HCT116 (cell line): ENCODE data around the gene FAM83D. TPM values are rescaled to one million over a fixed set of nuclear protein-coding genes. Genes with fewer than 3 reads are reported as not detected.
"Not testable (repeated sequence)": the region's sequence is repeated elsewhere in the genome, so short reads cannot be mapped to it uniquely, and the experiment has no call there.

Experiments
- ATAC-seq: fragments of 200-7000 bp; cut with Tn5 transposase; 2 replicates; pipeline ENCODE4 v1.9.1; 2020; ENCODE audit warnings: mild to moderate bottlenecking, moderate library complexity
- BruUV-seq: library from RNA; stranded (reverse); fragments of 400-500 nt; replicated peaks from 2 replicates; lab custom pipeline; 2021; lab: Mats Ljungman, UMichigan
- CTCF ChIA-PET: fragments of 300-600 bp; sonication (Branson Sonifier 250); formaldehyde crosslinking; loops from one replicate; lab custom pipeline; 2021; ENCODE audit warnings: antibody characterized with exemption; lab: Charles Lee
- POLR2A ChIA-PET: fragments of 300-600, 350-600 bp; sonication (Branson Sonifier 250); formaldehyde crosslinking; loops from one replicate; lab custom pipeline; 2021; ENCODE audit warnings: antibody characterized with exemption; lab: Charles Lee
- RAD21 ChIA-PET, 2 experiments: fragments of 300-600 bp; sonication (Branson Sonifier 250); formaldehyde crosslinking; loops; one replicate each; lab custom pipeline; 2023; ENCODE audit warnings: low total read pairs in 2 of 2; ENCODE audit not compliant: uncharacterized antibody in 2 of 2, unreplicated experiment in 2 of 2, low non-redundant PET in 1 of 2; lab: Charles Lee
- DNase-seq: peaks from one replicate; pipeline ENCODE4 v3.0.0-alpha.2; 2010; ENCODE audit warnings: low read depth, low spot score
- H2AFZ ChIP-seq: fragments of 200-600 bp; shearing (Covaris generic), sonication (generic); 2 replicates; pipeline ENCODE4 v1.6.1; 2017; ENCODE audit warnings: low read depth, mixed run types, mixed read lengths, antibody characterized with exemption, low read length; ENCODE audit not compliant: poor library complexity, severe bottlenecking
- H3K27ac ChIP-seq: 2 replicates; pipeline ENCODE4 v1.5.1; 2012; ENCODE audit warnings: low read depth, low read length
- H3K27me3 ChIP-seq: fragments of 200-600 bp; sonication (generic); 2 replicates; pipeline ENCODE4 v1.6.1; 2016; ENCODE audit warnings: mixed run types, low read length, mixed read lengths; ENCODE audit not compliant: insufficient read depth
- H3K36me3 ChIP-seq, 2 experiments: fragments of 200-500 bp in 1 of 2; fragments of 200-600 bp in 1 of 2; sonication (Bioruptor generic) in 1 of 2; sonication (generic) in 1 of 2; 2 replicates each; pipeline versions ENCODE4 v1.5.1 to v1.6.1; 2014 to 2016; ENCODE audit warnings: low read length in 2 of 2, inconsistent platforms in 1 of 2, mixed read lengths in 1 of 2, mixed run types in 1 of 2; ENCODE audit not compliant: insufficient read depth in 2 of 2, control insufficient read depth in 1 of 2
- H3K4me1 ChIP-seq, 2 experiments: fragments of 200-600 bp in 1 of 2; sonication (generic) in 1 of 2; 2 replicates each; pipeline versions ENCODE4 v1.5.1 to v1.6.1; 2012 to 2017; ENCODE audit warnings: low read length in 2 of 2, inconsistent platforms in 1 of 2, mild to moderate bottlenecking in 1 of 2, mixed read lengths in 1 of 2, mixed run types in 1 of 2, moderate library complexity in 1 of 2; ENCODE audit not compliant: insufficient read depth in 2 of 2, control insufficient read depth in 1 of 2
- H3K4me2 ChIP-seq: fragments of 200-600 bp; sonication (generic); 2 replicates; pipeline ENCODE4 v1.6.1; 2017; ENCODE audit warnings: mixed run types, low read length, mixed read lengths
- H3K4me3 ChIP-seq, 2 experiments: fragments of 200-600 bp in 1 of 2; sonication (generic) in 1 of 2; replicated peaks in 1 of 2; 2 replicates each; pipeline ENCODE4 v1.5.1; 2011 to 2016; ENCODE audit warnings: low read length in 2 of 2, control low read depth in 1 of 2, low read depth in 1 of 2, mild to moderate bottlenecking in 1 of 2, mixed read lengths in 1 of 2, mixed run types in 1 of 2
- H3K79me2 ChIP-seq: fragments of 200-600 bp; sonication (generic); 2 replicates; pipeline ENCODE4 v1.6.1; 2017; ENCODE audit warnings: mild to moderate bottlenecking, mixed run types, low read length, moderate library complexity, mixed read lengths; ENCODE audit not compliant: insufficient read depth
- H3K9ac ChIP-seq: fragments of 200-600 bp; sonication (generic); 2 replicates; pipeline ENCODE4 v1.6.1; 2016; ENCODE audit warnings: low read length, mixed read lengths
- H3K9me2 ChIP-seq: fragments of 200-600 bp; sonication (generic), shearing (Covaris generic); 2 replicates; pipeline ENCODE4 v1.6.1; 2017; ENCODE audit warnings: mixed run types, mild to moderate bottlenecking, moderate library complexity; ENCODE audit not compliant: insufficient read depth
- H3K9me3 ChIP-seq, 2 experiments: fragments of 200-500 bp in 1 of 2; fragments of 200-600 bp in 1 of 2; sonication (Bioruptor generic) in 1 of 2; sonication (generic) in 1 of 2; 2 replicates each; pipeline ENCODE4 v1.6.1; 2014 to 2017; ENCODE audit warnings: low read length in 2 of 2, mixed read lengths in 2 of 2, inconsistent platforms in 1 of 2, low read depth in 1 of 2, mild to moderate bottlenecking in 1 of 2, mixed run types in 1 of 2, moderate library complexity in 1 of 2; ENCODE audit not compliant: control insufficient read depth in 1 of 2, insufficient read depth in 1 of 2
- H4K20me1 ChIP-seq: fragments of 200-600 bp; sonication (generic), shearing (Covaris generic); 2 replicates; pipeline ENCODE4 v1.6.1; 2017; ENCODE audit warnings: mixed run types, mild to moderate bottlenecking, moderate library complexity; ENCODE audit not compliant: insufficient read depth
- EGR1 ChIP-seq: IDR thresholded peaks from 2 replicates; pipeline ENCODE4 v1.6.1; 2012; ENCODE audit warnings: low read depth
- EZH2phosphoT487 ChIP-seq: fragments of 200-600 bp; IDR thresholded peaks from 2 replicates; pipeline ENCODE4 v1.6.1; 2018; ENCODE audit warnings: antibody characterized with exemption, borderline replicate concordance
- FOSL1 ChIP-seq: IDR thresholded peaks from 2 replicates; pipeline ENCODE4 v1.6.1; 2012; ENCODE audit warnings: low read depth
- JUND ChIP-seq: IDR thresholded peaks from 2 replicates; pipeline ENCODE4 v1.6.1; 2012
- POLR2A ChIP-seq: IDR thresholded peaks from 2 replicates; pipeline ENCODE4 v1.7.0; 2011; ENCODE audit warnings: borderline replicate concordance; ENCODE audit not compliant: insufficient read depth, insufficient read length; ENCODE audit errors: extremely low read depth
- POLR2AphosphoS5 ChIP-seq: IDR thresholded peaks from 2 replicates; pipeline ENCODE4 v1.6.1; 2011; ENCODE audit warnings: mild to moderate bottlenecking, low read depth, low read length, moderate library complexity
- RAD21 ChIP-seq: IDR thresholded peaks from 2 replicates; pipeline ENCODE4 v1.6.1; 2012; ENCODE audit warnings: low read depth, mild to moderate bottlenecking
- SRF ChIP-seq: IDR thresholded peaks from 2 replicates; pipeline ENCODE4 v1.6.1; 2012; ENCODE audit warnings: low read depth
- TCF7L2 ChIP-seq: IDR thresholded peaks from 2 replicates; pipeline ENCODE4 v1.7.0; 2011; ENCODE audit warnings: borderline replicate concordance, inconsistent platforms; ENCODE audit not compliant: insufficient read depth, insufficient read length; ENCODE audit errors: extremely low read depth
- YY1 ChIP-seq: IDR thresholded peaks from 2 replicates; pipeline ENCODE4 v1.6.1; 2011; ENCODE audit warnings: low read length, low read depth, moderate library complexity, mild to moderate bottlenecking; ENCODE audit not compliant: insufficient replicate concordance; ENCODE audit errors: extremely low read depth
- intact Hi-C: fragments of 100-400 bp; cut with micrococcal nuclease; formaldehyde crosslinking; loops from 2 replicates; pipeline ENCODE4 v1.10.0; 2022
- total RNA-seq: library from RNA; stranded (reverse); gene quantifications from one replicate; pipeline ENCODE4 v1.2.1, GENCODE V29; 2021; ENCODE audit not compliant: unreplicated experiment
- TF ChIP-seq, protein P1 (sequence below): IDR thresholded peaks from 2 replicates; pipeline ENCODE4 v1.6.1; 2012
- TF ChIP-seq, protein P2 (sequence below): IDR thresholded peaks from 2 replicates; pipeline ENCODE4 v1.6.1; 2012; ENCODE audit warnings: low read depth

The FAM83D gene
- total RNA-seq, 1 experiment from 2014 or later, result 51.1 TPM

- Histone ChIP-seq H2AFZ (no peak overlapping the region), H3K27ac (no peak overlapping the region), H3K4me1 (peaks cover 4 to 10% of the 10 kb centered on the region in 2 experiments), H3K36me3 (peaks cover 3 to 12% of the 10 kb centered on the region in 2 experiments; a peak in 2 of 4 replicates), H3K27me3 (no peaks in the 10 kb centered on the region), H3K9me2 (no peaks in the 10 kb centered on the region), H3K79me2 (no peaks in the 10 kb centered on the region), H3K4me3 (no peak overlapping the region), H3K9ac (no peak overlapping the region), H3K9me3 (no peaks in the 10 kb centered on the region), H3K4me2 (no peak overlapping the region), H4K20me1 (no peaks in the 10 kb centered on the region)
- DNase-seq (no peak), ATAC-seq (no peak)
- ChIA-PET CTCF (no interaction called here), POLR2A (no interaction called here), RAD21 (no interaction called here)
- no TSS peak for BruUV-seq
- no peak for TF ChIP-seq JUND
- TF ChIP-seq EZH2phosphoT487, result no peak
- TF ChIP-seq EGR1, result no peak
- no peak for TF ChIP-seq POLR2A
- no peak for TF ChIP-seq RAD21
- TF ChIP-seq, protein P1, sequence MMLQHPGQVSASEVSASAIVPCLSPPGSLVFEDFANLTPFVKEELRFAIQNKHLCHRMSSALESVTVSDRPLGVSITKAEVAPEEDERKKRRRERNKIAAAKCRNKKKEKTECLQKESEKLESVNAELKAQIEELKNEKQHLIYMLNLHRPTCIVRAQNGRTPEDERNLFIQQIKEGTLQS, result no peak
- TF ChIP-seq SRF, result no peak
- no peak for TF ChIP-seq POLR2AphosphoS5
- no peak for TF ChIP-seq TCF7L2
- no peak for TF ChIP-seq FOSL1
- TF ChIP-seq, protein P2, sequence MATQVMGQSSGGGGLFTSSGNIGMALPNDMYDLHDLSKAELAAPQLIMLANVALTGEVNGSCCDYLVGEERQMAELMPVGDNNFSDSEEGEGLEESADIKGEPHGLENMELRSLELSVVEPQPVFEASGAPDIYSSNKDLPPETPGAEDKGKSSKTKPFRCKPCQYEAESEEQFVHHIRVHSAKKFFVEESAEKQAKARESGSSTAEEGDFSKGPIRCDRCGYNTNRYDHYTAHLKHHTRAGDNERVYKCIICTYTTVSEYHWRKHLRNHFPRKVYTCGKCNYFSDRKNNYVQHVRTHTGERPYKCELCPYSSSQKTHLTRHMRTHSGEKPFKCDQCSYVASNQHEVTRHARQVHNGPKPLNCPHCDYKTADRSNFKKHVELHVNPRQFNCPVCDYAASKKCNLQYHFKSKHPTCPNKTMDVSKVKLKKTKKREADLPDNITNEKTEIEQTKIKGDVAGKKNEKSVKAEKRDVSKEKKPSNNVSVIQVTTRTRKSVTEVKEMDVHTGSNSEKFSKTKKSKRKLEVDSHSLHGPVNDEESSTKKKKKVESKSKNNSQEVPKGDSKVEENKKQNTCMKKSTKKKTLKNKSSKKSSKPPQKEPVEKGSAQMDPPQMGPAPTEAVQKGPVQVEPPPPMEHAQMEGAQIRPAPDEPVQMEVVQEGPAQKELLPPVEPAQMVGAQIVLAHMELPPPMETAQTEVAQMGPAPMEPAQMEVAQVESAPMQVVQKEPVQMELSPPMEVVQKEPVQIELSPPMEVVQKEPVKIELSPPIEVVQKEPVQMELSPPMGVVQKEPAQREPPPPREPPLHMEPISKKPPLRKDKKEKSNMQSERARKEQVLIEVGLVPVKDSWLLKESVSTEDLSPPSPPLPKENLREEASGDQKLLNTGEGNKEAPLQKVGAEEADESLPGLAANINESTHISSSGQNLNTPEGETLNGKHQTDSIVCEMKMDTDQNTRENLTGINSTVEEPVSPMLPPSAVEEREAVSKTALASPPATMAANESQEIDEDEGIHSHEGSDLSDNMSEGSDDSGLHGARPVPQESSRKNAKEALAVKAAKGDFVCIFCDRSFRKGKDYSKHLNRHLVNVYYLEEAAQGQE, result no peak
- TF ChIP-seq YY1, result no peak
- intact Hi-C loops, result no loop called here
These were observed 69.4 kb downstream of the FAM83D start for GRCh38 chr20:38995536-38996044.

DNA sequence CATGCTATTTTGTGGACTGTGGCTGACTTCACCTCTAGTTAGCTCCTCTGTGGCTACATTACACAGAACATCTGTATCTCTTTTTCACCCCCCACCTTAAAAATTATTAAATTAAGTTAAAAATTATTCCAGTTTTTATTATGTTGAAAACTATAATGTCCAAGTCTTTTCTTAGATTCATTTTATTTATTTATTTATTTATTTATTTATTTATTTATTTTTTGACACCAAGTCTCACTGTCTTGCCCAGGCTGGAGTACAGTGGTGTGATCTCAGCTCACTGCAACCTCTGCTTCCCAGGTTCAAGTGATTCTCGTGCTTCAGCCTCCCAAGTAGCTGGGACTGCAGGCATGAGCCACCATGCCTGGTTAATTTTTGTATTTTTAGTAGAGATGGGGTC lies 70.6 kb downstream of the FAM83D start:
- peaks cover 3 to 18% of the 10 kb centered on the region in 2 experiments; a peak in 3 of 4 replicates for H3K36me3 ChIP-seq
- POLR2A ChIA-PET, H3K9ac ChIP-seq, H3K4me2 ChIP-seq, RAD21 ChIA-PET, H3K79me2 ChIP-seq, H3K9me3 ChIP-seq, H3K27ac ChIP-seq, intact Hi-C loops, DNase-seq, CTCF ChIA-PET, H3K27me3 ChIP-seq, H3K4me1 ChIP-seq, H3K4me3 ChIP-seq, H2AFZ ChIP-seq, H3K9me2 ChIP-seq, BruUV-seq, ATAC-seq, H4K20me1 ChIP-seq: not testable (repeated sequence)
